Mesenchymal stem cell (in vitro differentiated cells and primary cell): ENCODE results near the gene ACP7.
"Not testable (repeated sequence)": the region's sequence is repeated elsewhere in the genome, so short reads cannot be mapped to it uniquely, and the experiment has no call there.

Experiments
- DNase-seq: peaks from one replicate; pipeline ENCODE4 v3.0.0-alpha.2; 2013
- H2AFZ ChIP-seq: one replicate; pipeline ENCODE4 v1.6.1; 2013; ENCODE audit warnings: low read depth, mild to moderate bottlenecking, control low read depth, inconsistent platforms, low read length, moderate library complexity
- H2AK5ac ChIP-seq: 2 replicates; pipeline ENCODE4 v1.6.1; 2013; ENCODE audit warnings: low read length, moderate library complexity, mild to moderate bottlenecking, inconsistent platforms; ENCODE audit not compliant: severe bottlenecking
- H2BK120ac ChIP-seq: one replicate; pipeline ENCODE4 v1.6.1; 2013; ENCODE audit warnings: low read depth, mild to moderate bottlenecking, inconsistent platforms, low read length, moderate library complexity
- H2BK12ac ChIP-seq, 2 experiments: one replicate each; pipeline ENCODE4 v1.6.1; 2013; ENCODE audit warnings: inconsistent platforms in 2 of 2, low read length in 2 of 2, mild to moderate bottlenecking in 2 of 2, moderate library complexity in 2 of 2, control low read depth in 1 of 2
- H2BK15ac ChIP-seq: one replicate; pipeline ENCODE4 v1.6.1; 2013; ENCODE audit warnings: mild to moderate bottlenecking, low read depth, inconsistent platforms; ENCODE audit not compliant: poor library complexity, severe bottlenecking
- H2BK5ac ChIP-seq: 2 replicates; pipeline ENCODE4 v1.6.1; 2013; ENCODE audit warnings: low read depth, mild to moderate bottlenecking, low read length, control low read depth, inconsistent platforms; ENCODE audit not compliant: poor library complexity, severe bottlenecking
- H3K14ac ChIP-seq, 2 experiments: one replicate each; pipeline ENCODE4 v1.6.1; 2013; ENCODE audit warnings: inconsistent platforms in 2 of 2, low read length in 2 of 2, control low read depth in 1 of 2, mild to moderate bottlenecking in 1 of 2, moderate library complexity in 1 of 2
- H3K18ac ChIP-seq, 2 experiments: one replicate each; pipeline ENCODE4 v1.6.1; 2013; ENCODE audit warnings: inconsistent platforms in 2 of 2, low read length in 2 of 2, control low read depth in 1 of 2, low read depth in 1 of 2, mild to moderate bottlenecking in 1 of 2
- H3K23ac ChIP-seq, 2 experiments: one replicate each; pipeline ENCODE4 v1.6.1; 2013; ENCODE audit warnings: inconsistent platforms in 2 of 2, low read length in 2 of 2, mild to moderate bottlenecking in 2 of 2, moderate library complexity in 2 of 2, control low read depth in 1 of 2
- H3K27ac ChIP-seq: 2 replicates; pipeline ENCODE4 v1.5.1; 2013; ENCODE audit warnings: mild to moderate bottlenecking, moderate library complexity, low read length, control low read depth, inconsistent platforms; ENCODE audit not compliant: poor library complexity, severe bottlenecking
- H3K27me3 ChIP-seq, 2 experiments: 2 replicates each; pipeline versions ENCODE4 v1.6.1 to v1.7.0; 2013; ENCODE audit warnings: low read length in 2 of 2, mild to moderate bottlenecking in 2 of 2, moderate library complexity in 2 of 2, control low read depth in 1 of 2, inconsistent platforms in 1 of 2; ENCODE audit not compliant: control insufficient read depth in 1 of 2, insufficient read depth in 1 of 2
- H3K36me3 ChIP-seq, 2 experiments: 2 replicates each; pipeline versions ENCODE4 v1.6.1 to v1.7.0; 2013; ENCODE audit warnings: low read length in 2 of 2, control low read depth in 1 of 2, inconsistent platforms in 1 of 2, low read depth in 1 of 2, mild to moderate bottlenecking in 1 of 2; ENCODE audit not compliant: insufficient read depth in 2 of 2, control insufficient read depth in 1 of 2
- H3K4ac ChIP-seq, 2 experiments: one replicate each; pipeline ENCODE4 v1.6.1; 2013; ENCODE audit warnings: inconsistent platforms in 2 of 2, low read length in 2 of 2, mild to moderate bottlenecking in 2 of 2, moderate library complexity in 2 of 2, control low read depth in 1 of 2, low read depth in 1 of 2
- H3K4me1 ChIP-seq: 2 replicates; pipeline ENCODE4 v1.6.1; 2013; ENCODE audit warnings: low read depth, low read length, control low read depth; ENCODE audit not compliant: control insufficient read depth, insufficient read depth
- H3K4me2 ChIP-seq: 2 replicates; pipeline ENCODE4 v1.6.1; 2013; ENCODE audit warnings: low read length, mild to moderate bottlenecking, inconsistent platforms; ENCODE audit not compliant: poor library complexity, severe bottlenecking
- H3K4me3 ChIP-seq, 2 experiments: 2 replicates each; pipeline versions ENCODE4 v1.5.1 to v1.7.0; 2013; ENCODE audit warnings: low read length in 2 of 2, mild to moderate bottlenecking in 2 of 2, control low read depth in 1 of 2, low read depth in 1 of 2; ENCODE audit not compliant: insufficient read depth in 1 of 2
- H3K79me1 ChIP-seq: replicated peaks from 2 replicates; pipeline ENCODE4 v1.6.1; 2013; ENCODE audit warnings: mild to moderate bottlenecking, control low read depth, low read length, inconsistent platforms; ENCODE audit not compliant: poor library complexity, severe bottlenecking
- H3K9ac ChIP-seq: 2 replicates; pipeline ENCODE4 v1.7.0; 2013; ENCODE audit warnings: mild to moderate bottlenecking, low read length, moderate library complexity
- H3K9me3 ChIP-seq: 2 replicates; pipeline ENCODE4 v1.7.0; 2013; ENCODE audit warnings: mild to moderate bottlenecking, low read length; ENCODE audit not compliant: control insufficient read depth
- H4K8ac ChIP-seq: one replicate; pipeline ENCODE4 v1.6.1; 2013; ENCODE audit warnings: inconsistent platforms, mild to moderate bottlenecking, low read length, moderate library complexity
- H4K91ac ChIP-seq: one replicate; pipeline ENCODE4 v1.6.1; 2013; ENCODE audit warnings: mild to moderate bottlenecking, low read length, inconsistent platforms
- WGBS: methylation state at CpG from one replicate; pipeline ENCODE4 v1.1.7; 2013; ENCODE audit warnings: mixed read lengths; 5-methylcytosine and 5-hydroxymethylcytosine counted together

The ACP7 gene

GRCh38 chr19:39142630-39143029, 58.5 kb downstream of the ACP7 start:
- Histone ChIP-seq H3K23ac (no peak overlapping the region), H3K4me2 (no peak overlapping the region), H3K18ac (no peak overlapping the region), H4K91ac (no peak overlapping the region), H3K14ac (peak overlapping the region in 1 of 2 experiments; percentile 35), H3K27me3 (no peaks in the 10 kb centered on the region), H2BK120ac (no peak overlapping the region), H2BK12ac (no peak overlapping the region), H2AK5ac (peak overlapping the region; percentile 13), H3K4me1 (peaks cover 51% of the 10 kb centered on the region), H4K8ac (peak overlapping the region; percentile 27), H2BK15ac (no peak overlapping the region), H2AFZ (no peak overlapping the region), H3K36me3 (peaks cover 0 to 5% of the 10 kb centered on the region in 2 experiments), H3K27ac (no peak overlapping the region), H3K9ac (no peak overlapping the region), H2BK5ac (no peak overlapping the region), H3K4ac (no peak overlapping the region), H3K79me1 (peaks cover 31% of the 10 kb centered on the region), H3K9me3 (no peaks in the 10 kb centered on the region), H3K4me3 (no peak overlapping the region)
- DNase-seq = no peak
- WGBS = 87% methylated on average over 5 of the region's 5 CpGs

DNA sequence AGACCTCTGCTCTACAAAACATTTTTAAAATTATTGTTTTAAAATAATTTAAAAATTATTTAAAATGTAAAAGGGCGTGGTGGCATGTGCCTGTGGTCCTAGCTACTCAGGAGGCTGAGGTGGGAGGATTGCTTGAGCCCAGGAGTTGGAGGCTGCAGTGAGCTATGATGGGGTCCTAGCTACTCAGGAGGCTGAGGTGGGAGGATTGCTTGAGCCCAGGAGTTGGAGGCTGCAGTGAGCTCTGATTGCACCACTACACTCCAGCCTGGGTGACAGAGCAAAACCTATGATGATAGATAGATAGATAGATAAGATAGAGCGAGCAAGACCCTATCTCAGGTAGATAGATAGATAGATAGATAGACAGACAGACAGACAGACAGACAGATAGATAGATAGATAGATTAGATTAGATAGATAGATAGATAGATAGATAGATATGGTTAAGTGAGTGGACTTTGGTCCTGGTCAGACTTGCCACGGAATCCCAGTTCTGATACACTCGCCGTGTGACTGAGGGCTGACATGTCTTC, 59.7 kb downstream of the ACP7 start:
- not testable (repeated sequence) for H3K4me2 ChIP-seq, H3K27ac ChIP-seq, H3K9ac ChIP-seq, DNase-seq, H2AFZ ChIP-seq, H2BK12ac ChIP-seq, H2AK5ac ChIP-seq, H3K4me3 ChIP-seq, H2BK15ac ChIP-seq, H3K36me3 ChIP-seq, H3K4ac ChIP-seq, H4K91ac ChIP-seq, H3K9me3 ChIP-seq, H3K27me3 ChIP-seq, H4K8ac ChIP-seq, H2BK5ac ChIP-seq, H2BK120ac ChIP-seq
- Histone ChIP-seq H3K23ac (peak overlapping the region in 1 of 2 experiments; percentile 79), H3K18ac (peak overlapping the region in 1 of 2 experiments; percentile 55), H3K14ac (peak overlapping the region in 1 of 2 experiments; percentile 87), H3K79me1 (peaks cover 32% of the 10 kb centered on the region), H3K4me1 (peaks cover 43% of the 10 kb centered on the region)
- WGBS = 89% methylated on average over 5 of the region's 5 CpGs

DNA sequence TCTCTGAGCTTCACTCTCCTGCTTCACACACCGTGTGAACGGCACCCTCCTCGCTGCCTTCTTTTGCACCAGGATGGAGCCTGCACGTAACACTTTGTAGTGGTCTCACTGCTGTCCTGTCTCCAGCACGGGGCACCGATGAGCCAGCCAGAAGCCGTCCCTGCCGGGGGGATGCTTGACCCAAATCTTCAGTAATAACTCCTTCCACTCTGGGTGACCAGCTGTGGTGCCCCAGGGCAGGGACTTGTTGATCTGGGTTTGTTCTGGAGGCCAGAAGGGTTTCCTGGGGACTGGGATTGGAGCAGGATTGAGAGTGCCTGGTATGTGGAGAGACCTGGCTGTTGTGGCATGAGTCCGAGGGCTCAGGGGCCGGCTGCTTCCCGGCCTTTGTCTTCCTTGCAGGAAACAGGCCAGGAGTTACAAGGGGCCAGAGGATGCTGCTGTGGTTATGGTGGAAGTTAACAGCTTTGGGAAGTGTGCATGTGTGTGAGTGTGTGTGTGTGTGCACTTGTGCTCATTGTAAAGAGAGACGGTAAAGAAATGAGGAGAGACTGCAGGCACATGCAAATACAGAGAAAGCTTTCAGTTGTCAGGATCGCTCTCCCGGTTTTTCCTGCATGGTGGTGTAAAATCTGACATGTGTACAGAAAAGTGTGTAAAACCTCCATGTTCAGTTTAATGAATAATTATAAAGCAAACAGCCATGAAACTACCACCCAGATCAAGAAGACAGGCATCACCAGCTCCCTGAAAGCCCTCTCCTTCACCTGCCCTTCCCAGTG, 60.3 kb downstream of the ACP7 start:
- H3K4me2 ChIP-seq = no peak overlapping the region
- WGBS = 69% methylated on average over 13 of the region's 14 CpGs

DNA sequence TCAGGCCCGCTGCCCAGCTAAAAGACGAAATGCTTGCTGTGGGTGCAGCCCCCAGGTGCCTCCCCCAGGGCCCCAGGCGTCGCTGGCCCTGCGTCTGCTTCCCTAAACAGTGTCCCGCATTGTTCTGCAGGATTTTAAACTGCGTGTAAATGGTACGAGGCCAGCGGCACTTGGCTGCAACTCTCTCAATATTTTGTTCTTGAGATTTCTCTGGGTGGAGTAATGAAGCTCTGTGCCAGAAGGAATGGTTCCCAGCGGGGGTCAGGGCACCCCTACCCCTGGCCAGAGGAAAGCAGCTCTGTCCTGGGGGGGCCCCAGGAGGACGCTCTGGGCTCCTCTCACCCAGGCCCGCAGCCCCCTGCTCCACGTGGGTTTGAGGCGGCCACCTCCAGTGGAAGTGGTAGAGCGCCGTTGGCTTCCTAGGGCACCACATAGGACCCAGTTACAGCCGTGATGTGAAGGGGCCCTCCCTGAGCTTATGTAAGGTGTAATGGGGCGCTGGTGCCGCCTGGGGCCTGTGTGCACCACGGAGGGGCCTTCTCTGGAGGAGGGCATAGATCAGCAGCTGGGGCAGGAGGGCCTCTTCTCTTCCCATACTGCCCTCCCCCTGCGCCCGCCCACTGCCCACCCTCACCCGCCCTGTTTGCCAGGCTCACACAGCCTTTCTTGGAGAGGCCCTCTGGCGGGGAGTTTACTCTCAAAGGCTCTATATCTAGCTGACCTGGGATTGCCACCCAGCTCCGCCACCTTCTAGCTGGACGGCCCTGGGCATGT, 61.2 kb downstream of the ACP7 start:
- 88% methylated on average over 26 of the region's 26 CpGs for WGBS
- Histone ChIP-seq H3K9me3 (peaks cover 6% of the 10 kb centered on the region), H3K18ac (no peak overlapping the region), H2AK5ac (no peak overlapping the region), H3K36me3 (peaks cover 7 to 8% of the 10 kb centered on the region in 2 experiments), H4K8ac (no peak overlapping the region), H3K9ac (peak overlapping the region; percentile 30), H3K79me1 (peaks cover 31% of the 10 kb centered on the region), H2BK5ac (no peak overlapping the region), H3K4me1 (peaks cover 29% of the 10 kb centered on the region), H2BK15ac (no peak overlapping the region), H3K4me2 (no peak overlapping the region), H2BK120ac (no peak overlapping the region), H2AFZ (no peak overlapping the region), H3K27ac (no peak overlapping the region), H4K91ac (no peak overlapping the region), H3K23ac (peak overlapping the region in 1 of 2 experiments; percentile 19), H3K14ac (no peak overlapping the region), H2BK12ac (no peak overlapping the region), H3K4ac (no peak overlapping the region), H3K4me3 (peak overlapping the region in 1 of 2 experiments; percentile 44), H3K27me3 (no peaks in the 10 kb centered on the region)
- DNase-seq = no peak

More for the DNA sequence above, 60.3 kb downstream of the ACP7 start:
- Histone ChIP-seq H2AFZ (no peak overlapping the region), H3K14ac (peak overlapping the region in 1 of 2 experiments; percentile 87), H3K9me3 (peaks cover 6% of the 10 kb centered on the region), H3K4me3 (peak overlapping the region in 1 of 2 experiments; percentile 44), H4K8ac (no peak overlapping the region), H3K9ac (peak overlapping the region; percentile 30), H4K91ac (no peak overlapping the region), H3K4ac (no peak overlapping the region), H3K27ac (peak overlapping the region; percentile 19), H3K18ac (peak overlapping the region in 1 of 2 experiments; percentile 55), H3K79me1 (peaks cover 34% of the 10 kb centered on the region), H3K36me3 (peaks cover 5 to 7% of the 10 kb centered on the region in 2 experiments), H2BK120ac (no peak overlapping the region), H2BK12ac (no peak overlapping the region), H2BK15ac (no peak overlapping the region), H2AK5ac (no peak overlapping the region), H3K4me1 (peaks cover 37% of the 10 kb centered on the region), H2BK5ac (no peak overlapping the region), H3K23ac (peak overlapping the region in 1 of 2 experiments; percentile 79), H3K27me3 (no peaks in the 10 kb centered on the region)
- DNase-seq = no peak
